Neural cell (in vitro differentiated cells): ENCODE results near the gene ARHGEF12. TPM values are rescaled to one million over a fixed set of nuclear protein-coding genes. Genes with fewer than 3 reads are reported as not detected.

Experiments used
- polyA plus RNA-seq: library from polyadenylated mRNA; depleted of rRNA; stranded (reverse); fragments of >200 nt; gene quantifications from 2 replicates; pipeline ENCODE4 v1.2.3, GENCODE V29; 2014
- small RNA-seq, 3 experiments: library from RNA; depleted of rRNA; stranded (forward); fragments of <200 nt; gene quantifications; one replicate each; pipeline ENCODE3, GENCODE V24; 2012

ARHGEF12 gene
- polyA plus RNA-seq, 1 donor from 2014 or later: 93.4 TPM

Small RNA genes lying within 50 kb of the gene (small RNA-seq; reads per million reads assigned to genes)
- 603 to 2,584 (median 681) reads per million in 3 experiments for gene RF00100

Other genes starting within 250 kb of the ARHGEF12 start
- 0.56 and 0.82 TPM in 2 replicates for gene TRIM29, start 198.3 kb upstream of the ARHGEF12 start, polyA plus RNA-seq
- 0.14 and 0.97 TPM in 2 replicates for gene OAF, start 125.4 kb upstream of the ARHGEF12 start, polyA plus RNA-seq
- not detected in 2 replicates for gene POU2F3, start 96.3 kb upstream of the ARHGEF12 start, polyA plus RNA-seq
- gene TLCD5, start 11.1 kb upstream of the ARHGEF12 start, polyA plus RNA-seq: 23.4 and 31.1 TPM in 2 replicates
- gene GRIK4, start 175.3 kb downstream of the ARHGEF12 start, polyA plus RNA-seq: 3.4 and 8.2 TPM in 2 replicates